ENCODE results near the gene CLNK. TPM values are rescaled to one million over a fixed set of nuclear protein-coding genes. Genes with fewer than 3 reads are reported as not detected.

Gene CLNK
- total and polyA plus RNA-seq, 4 donors: under 0.01 to 0.01 (median under 0.01) TPM; not detected in 1

- WGBS: 7% methylated on average over 6 of the region's 6 CpGs
- H3K36me3 ChIP-seq (ENCODE audit: control insufficient read depth in 4 of 4, insufficient read depth in 3 of 4, low read depth in 1 of 4, low read length in 3 of 4): no peaks in the 10 kb centered on the region
- no peak for TF ChIP-seq GABPA (IDR thresholded peaks at IDR 0.05 in 1 of 2, conservative IDR thresholded peaks at IDR 0.05 in 1 of 2)
- peak; percentile 83 for TF ChIP-seq CTCF (IDR thresholded peaks at IDR 0.05; ENCODE audit: low read depth, low read length, missing input control)
- TF ChIP-seq RAD21 (IDR thresholded peaks at IDR 0.05): peak; percentile 90 to 93
- peaks cover 0 to 1% (median 0%) of the 10 kb centered on the region in 4 donors for H3K4me1 ChIP-seq (ENCODE audit: control insufficient read depth in 4 of 4, insufficient read depth in 4 of 4, low read length in 3 of 4)
- H3K4me3 ChIP-seq (ENCODE audit: low read depth in 1 of 3, low read length in 3 of 3): no peak overlapping the region
- H3K27me3 ChIP-seq (ENCODE audit: control insufficient read depth in 4 of 4, insufficient read depth in 4 of 4, low read length in 3 of 4): peaks cover 0 to 4% (median 0%) of the 10 kb centered on the region in 4 donors
- DNase-seq (ENCODE audit: low spot score): peak; percentile 52
- no peak overlapping the region for H3K27ac ChIP-seq (ENCODE audit: low read depth in 1 of 2, low read length in 2 of 2)
- no peak overlapping the region for H3K9ac ChIP-seq (ENCODE audit: low read depth in 1 of 2, low read length in 2 of 2)
- H3K9me3 ChIP-seq (ENCODE audit: control insufficient read depth in 4 of 4, low read length in 3 of 4): no peaks in the 10 kb centered on the region
Measured at GRCh38 chr4:10554694-10555093, 129.9 kb downstream of the CLNK start.

GRCh38 chr4:10554121-10554520 lies 130.4 kb downstream of the CLNK start:
- Histone ChIP-seq H3K36me3 (ENCODE audit: control insufficient read depth in 4 of 4, insufficient read depth in 3 of 4, low read depth in 1 of 4, low read length in 3 of 4) (no peaks in the 10 kb centered on the region), H3K9me3 (ENCODE audit: control insufficient read depth in 4 of 4, low read length in 3 of 4) (no peaks in the 10 kb centered on the region), H3K4me1 (ENCODE audit: control insufficient read depth in 4 of 4, insufficient read depth in 4 of 4, low read length in 3 of 4) (peaks cover 0 to 1% (median 0%) of the 10 kb centered on the region in 4 donors), H3K27ac (ENCODE audit: low read depth in 1 of 2, low read length in 2 of 2) (no peak overlapping the region), H3K9ac (ENCODE audit: low read depth in 1 of 2, low read length in 2 of 2) (no peak overlapping the region), H3K4me3 (ENCODE audit: low read depth in 1 of 3, low read length in 3 of 3) (no peak overlapping the region), H3K27me3 (ENCODE audit: control insufficient read depth in 4 of 4, insufficient read depth in 4 of 4, low read length in 3 of 4) (peaks cover 0 to 4% (median 0%) of the 10 kb centered on the region in 4 donors)
- 72% methylated on average over 2 of the region's 2 CpGs for WGBS
- TF ChIP-seq, protein P1, sequence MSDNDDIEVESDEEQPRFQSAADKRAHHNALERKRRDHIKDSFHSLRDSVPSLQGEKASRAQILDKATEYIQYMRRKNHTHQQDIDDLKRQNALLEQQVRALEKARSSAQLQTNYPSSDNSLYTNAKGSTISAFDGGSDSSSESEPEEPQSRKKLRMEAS (IDR thresholded peaks at IDR 0.05): no peak
- TF ChIP-seq FOXA1 (IDR thresholded peaks at IDR 0.05) (no peak), TAF1 (conservative IDR thresholded peaks at IDR 0.05) (no peak), NR2F2 (IDR thresholded peaks at IDR 0.05) (no peak), FOXA2 (IDR thresholded peaks at IDR 0.05) (no peak), REST (IDR thresholded peaks at IDR 0.05) (no peak), RXRA (IDR thresholded peaks at IDR 0.05) (no peak), HNF4G (IDR thresholded peaks at IDR 0.05) (no peak), ATF3 (IDR thresholded peaks at IDR 0.05) (no peak), JUND (IDR thresholded peaks at IDR 0.05) (no peak), RAD21 (IDR thresholded peaks at IDR 0.05) (no peak), YY1 (IDR thresholded peaks at IDR 0.05) (no peak), EGR1 (IDR thresholded peaks at IDR 0.05; ENCODE audit: low read depth in 2 of 2) (no peak), GABPA (IDR thresholded peaks at IDR 0.05 in 1 of 2, conservative IDR thresholded peaks at IDR 0.05 in 1 of 2) (no peak), HNF4A (conservative IDR thresholded peaks at IDR 0.05) (no peak), SP1 (IDR thresholded peaks at IDR 0.05) (no peak)
- DNase-seq (ENCODE audit: low spot score): no peak
